Mesendoderm (in vitro differentiated cells): ENCODE data around the gene DNAJC27. TPM values are rescaled to one million over a fixed set of nuclear protein-coding genes. Genes with fewer than 3 reads are reported as not detected.
A peak's percentile ranks its signal among the peaks of the same experiment; 100 is the strongest.
"Not testable (repeated sequence)": the region's sequence is repeated elsewhere in the genome, so short reads cannot be mapped to it uniquely, and the experiment has no call there.

Source experiments
- DNase-seq: peaks from one replicate; pipeline ENCODE4 v3.0.0; 2013
- H2AK5ac ChIP-seq: 2 replicates; pipeline ENCODE4 v1.6.1; 2013; ENCODE audit warnings: low read length, inconsistent platforms
- H2BK120ac ChIP-seq: 2 replicates; pipeline ENCODE4 v1.6.1; 2013; ENCODE audit warnings: low read depth, mild to moderate bottlenecking, low read length, moderate library complexity, mixed read lengths
- H2BK15ac ChIP-seq: replicated peaks from 2 replicates; pipeline ENCODE4 v1.6.1; 2013; ENCODE audit warnings: low read depth, mild to moderate bottlenecking, moderate library complexity
- H2BK5ac ChIP-seq: 2 replicates; pipeline ENCODE4 v1.6.1; 2013; ENCODE audit warnings: low read length, inconsistent platforms
- H3K18ac ChIP-seq: 2 replicates; pipeline ENCODE4 v1.6.1; 2013; ENCODE audit warnings: mild to moderate bottlenecking, low read length, mixed read lengths
- H3K23ac ChIP-seq: one replicate; pipeline ENCODE4 v1.6.1; 2013; ENCODE audit warnings: low read length
- H3K27ac ChIP-seq: 2 replicates; pipeline ENCODE4 v1.5.1; 2013; ENCODE audit warnings: low read depth, mild to moderate bottlenecking, inconsistent platforms, low read length, moderate library complexity
- H3K27me3 ChIP-seq: 2 replicates; pipeline ENCODE4 v1.6.1; 2013; ENCODE audit warnings: low read length, control low read depth, mild to moderate bottlenecking, inconsistent platforms; ENCODE audit not compliant: insufficient read depth, poor library complexity
- H3K36me3 ChIP-seq: 2 replicates; pipeline ENCODE4 v1.6.1; 2013; ENCODE audit warnings: low read length, inconsistent platforms; ENCODE audit not compliant: control insufficient read depth, insufficient read depth
- H3K4ac ChIP-seq: one replicate; pipeline ENCODE4 v1.6.1; 2013; ENCODE audit warnings: low read depth, mild to moderate bottlenecking, low read length, moderate library complexity
- H3K4me1 ChIP-seq: 2 replicates; pipeline ENCODE4 v1.6.1; 2013; ENCODE audit warnings: low read depth, low read length, inconsistent platforms; ENCODE audit not compliant: control insufficient read depth
- H3K4me2 ChIP-seq: 2 replicates; pipeline ENCODE4 v1.6.1; 2013; ENCODE audit warnings: low read length
- H3K4me3 ChIP-seq: 2 replicates; pipeline ENCODE4 v1.5.1; 2013; ENCODE audit warnings: mild to moderate bottlenecking, low read length
- H3K56ac ChIP-seq: one replicate; pipeline ENCODE4 v1.6.1; 2013; ENCODE audit warnings: low read length
- H3K79me1 ChIP-seq: 2 replicates; pipeline ENCODE4 v1.6.1; 2013; ENCODE audit warnings: low read length, inconsistent platforms
- H3K79me2 ChIP-seq: 2 replicates; pipeline ENCODE4 v1.6.1; 2013; ENCODE audit warnings: mild to moderate bottlenecking, low read length; ENCODE audit not compliant: control insufficient read depth, insufficient read depth
- H3K9ac ChIP-seq: 2 replicates; pipeline ENCODE4 v1.6.1; 2013; ENCODE audit warnings: low read length, inconsistent platforms
- H4K5ac ChIP-seq: one replicate; pipeline ENCODE4 v1.6.1; 2013; ENCODE audit warnings: low read length
- H4K8ac ChIP-seq: one replicate; pipeline ENCODE4 v1.6.1; 2013; ENCODE audit warnings: low read depth, mild to moderate bottlenecking, control low read depth, low read length, moderate library complexity
- WGBS: extraction: QIAGEN DNeasy Blood & Tissue Kit; methylation state at CpG from one replicate; pipeline ENCODE4 v1.1.7; 2013; ENCODE audit warnings: low lambda C conversion rate, missing lambda C conversion rate; ENCODE audit not compliant: insufficient coverage; ENCODE audit errors: extremely low coverage; 5-methylcytosine and 5-hydroxymethylcytosine counted together
- polyA plus RNA-seq, 2 experiments: library from polyadenylated mRNA; stranded (reverse); fragments of 200-250 nt; gene quantifications; one replicate each; pipeline ENCODE4 v1.2.3, GENCODE V29; 2013

The DNAJC27 gene
- 1.5 TPM for polyA plus RNA-seq (2013, experiment 1 of 2)
- 1.6 TPM for polyA plus RNA-seq (2013, experiment 2 of 2)

DNA sequence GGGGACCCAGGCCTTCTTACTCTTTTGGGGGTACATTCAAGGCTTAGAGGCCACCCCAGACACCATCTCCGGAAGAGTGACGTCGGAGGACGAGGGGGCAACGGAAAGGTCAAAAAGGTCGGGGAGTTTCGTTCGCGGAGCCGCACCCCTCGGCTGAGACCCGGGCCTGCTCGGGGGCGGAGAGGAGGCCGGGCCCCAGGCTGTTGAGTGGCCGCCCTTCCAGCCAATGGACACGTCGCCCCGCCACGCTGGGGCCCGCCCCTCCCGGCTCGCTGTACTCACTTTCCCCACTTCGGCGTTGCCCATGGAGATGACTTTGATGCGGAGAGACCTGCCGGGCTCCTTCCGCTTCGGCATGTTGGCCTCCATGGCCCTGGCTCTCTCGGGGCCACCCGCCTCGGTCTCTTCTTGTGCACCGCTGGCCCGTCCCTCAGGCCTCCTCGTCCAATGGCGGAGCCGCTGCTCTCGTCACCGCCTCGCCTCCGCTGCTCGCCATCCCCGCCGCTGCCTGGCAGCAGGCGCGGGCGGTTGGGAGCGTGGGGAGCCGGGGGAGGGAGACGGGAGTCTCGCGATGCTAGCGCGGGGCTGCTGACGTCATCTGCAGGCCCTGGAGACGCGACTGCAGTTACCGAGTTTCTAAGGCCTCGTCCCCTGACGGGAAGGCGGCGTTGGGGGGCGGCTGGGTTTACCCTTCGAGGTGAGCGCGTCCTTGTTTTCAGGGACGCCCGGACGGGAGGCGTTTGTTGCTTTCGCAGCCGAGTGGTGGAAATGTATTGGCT lies at the start of gene DNAJC27:
DNAJC27 (minus strand) TSS at position 420 of the 779 bp plus-strand sequence; CDS start at position 369, 51 bp downstream.
- no peak within 1 kb of the TSS for H2BK15ac ChIP-seq
- H3K4ac ChIP-seq, result peak within 1 kb of the TSS; percentile 93
- WGBS, result no CpG with 5 or more reads among the region's 72 CpGs
- H3K27me3 ChIP-seq, result no peaks in the 10 kb centered on the region
- H3K23ac ChIP-seq, result peak within 1 kb of the TSS; percentile 75
- H4K8ac ChIP-seq, result no peak within 1 kb of the TSS
- no peak within 1 kb of the TSS for H2BK120ac ChIP-seq
- no peaks in the 10 kb centered on the region for H3K36me3 ChIP-seq
- peak within 1 kb of the TSS; percentile 51 for H3K18ac ChIP-seq
- peak within 1 kb of the TSS; percentile 65 for H4K5ac ChIP-seq
- H2BK5ac ChIP-seq, result peak within 1 kb of the TSS; percentile 64
- peaks cover 4% of the 10 kb centered on the region for H3K79me2 ChIP-seq
- DNase-seq, result peak; percentile 99
- H3K27ac ChIP-seq, result peak within 1 kb of the TSS; percentile 84
- H3K9ac ChIP-seq, result peak within 1 kb of the TSS; percentile 94
- peak within 1 kb of the TSS; percentile 95 for H3K4me2 ChIP-seq
- peaks cover 6% of the 10 kb centered on the region for H3K79me1 ChIP-seq
- H3K4me3 ChIP-seq, result peak within 1 kb of the TSS; percentile 96
- no peak within 1 kb of the TSS for H2AK5ac ChIP-seq
- peak within 1 kb of the TSS; percentile 97 for H3K56ac ChIP-seq
- peaks cover 2% of the 10 kb centered on the region for H3K4me1 ChIP-seq

DNA sequence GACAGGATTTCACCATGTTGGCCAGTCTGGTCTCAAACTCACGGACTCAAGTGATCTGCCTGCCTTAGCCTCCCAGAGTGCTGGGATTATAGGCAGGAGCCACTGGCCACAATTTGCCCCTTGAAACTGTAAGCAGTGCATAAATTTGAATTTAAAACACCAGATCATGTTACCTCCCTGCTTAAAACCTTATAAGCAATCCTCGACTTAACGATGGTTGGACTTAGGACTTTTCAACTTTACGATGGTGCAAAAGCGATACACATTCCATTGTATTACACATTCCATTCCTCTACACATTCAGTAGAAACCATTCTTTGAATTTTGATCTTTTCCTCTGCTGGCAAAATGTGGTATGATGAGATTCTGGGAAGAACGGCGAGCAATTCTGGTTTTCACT lies 46.9 kb upstream of the DNAJC27 start:
- H3K18ac ChIP-seq, result no peak overlapping the region
- H3K4me3 ChIP-seq, result no peak overlapping the region
- H2BK120ac ChIP-seq, result no peak overlapping the region
- H4K5ac ChIP-seq, result no peak overlapping the region
- H2BK5ac ChIP-seq, result no peak overlapping the region
- no peak overlapping the region for H2BK15ac ChIP-seq
- no peak overlapping the region for H2AK5ac ChIP-seq
- H3K23ac ChIP-seq, result no peak overlapping the region
- no peaks in the 10 kb centered on the region for H3K79me1 ChIP-seq
- no CpG with 5 or more reads among the region's 7 CpGs for whole genome bisulfite sequencing
- no peaks in the 10 kb centered on the region for H3K79me2 ChIP-seq
- H3K56ac ChIP-seq, result no peak overlapping the region
- H3K9ac ChIP-seq, result no peak overlapping the region
- no peaks in the 10 kb centered on the region for H3K36me3 ChIP-seq
- H4K8ac ChIP-seq, result no peak overlapping the region
- no peak for DNase-seq
- no peaks in the 10 kb centered on the region for H3K27me3 ChIP-seq
- H3K4me1 ChIP-seq, result no peaks in the 10 kb centered on the region
- H3K27ac ChIP-seq, result no peak overlapping the region
- no peak overlapping the region for H3K4me2 ChIP-seq
- no peak overlapping the region for H3K4ac ChIP-seq

DNA sequence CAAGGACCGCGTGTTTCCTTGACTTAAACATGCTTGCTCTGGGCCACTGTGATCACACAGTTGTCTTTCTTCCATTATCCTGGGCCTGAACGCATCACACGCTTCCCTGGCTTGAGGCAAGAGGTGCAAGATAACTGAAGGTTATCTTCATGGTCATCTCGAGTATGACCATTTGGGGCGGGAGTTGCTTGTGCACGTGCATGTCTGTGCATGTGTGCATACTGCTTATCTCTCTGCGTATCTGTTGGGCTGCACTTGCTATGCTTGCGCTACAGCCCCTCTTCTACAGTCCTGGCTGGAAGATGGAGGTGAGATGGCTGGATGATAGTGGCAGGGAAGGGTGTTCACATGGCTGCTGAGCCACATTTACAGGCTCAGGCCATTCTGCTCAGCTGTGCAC lies 42.9 kb upstream of the DNAJC27 start:
- H3K36me3 ChIP-seq, result no peaks in the 10 kb centered on the region
- no peak overlapping the region for H3K4ac ChIP-seq
- no peak overlapping the region for H3K9ac ChIP-seq
- WGBS, result no CpG with 5 or more reads among the region's 9 CpGs
- H3K79me1 ChIP-seq, result no peaks in the 10 kb centered on the region
- no peak overlapping the region for H4K5ac ChIP-seq
- H3K18ac ChIP-seq, result no peak overlapping the region
- H3K23ac ChIP-seq, result no peak overlapping the region
- H3K56ac ChIP-seq, result no peak overlapping the region
- no peaks in the 10 kb centered on the region for H3K79me2 ChIP-seq
- no peaks in the 10 kb centered on the region for H3K27me3 ChIP-seq
- H2BK120ac ChIP-seq, result no peak overlapping the region
- H3K4me1 ChIP-seq, result no peaks in the 10 kb centered on the region
- H2BK15ac ChIP-seq, result no peak overlapping the region
- H3K27ac ChIP-seq, result no peak overlapping the region
- no peak overlapping the region for H4K8ac ChIP-seq
- H2AK5ac ChIP-seq, result no peak overlapping the region
- H2BK5ac ChIP-seq, result no peak overlapping the region
- H3K4me2 ChIP-seq, result no peak overlapping the region
- no peak for DNase-seq
- no peak overlapping the region for H3K4me3 ChIP-seq

DNA sequence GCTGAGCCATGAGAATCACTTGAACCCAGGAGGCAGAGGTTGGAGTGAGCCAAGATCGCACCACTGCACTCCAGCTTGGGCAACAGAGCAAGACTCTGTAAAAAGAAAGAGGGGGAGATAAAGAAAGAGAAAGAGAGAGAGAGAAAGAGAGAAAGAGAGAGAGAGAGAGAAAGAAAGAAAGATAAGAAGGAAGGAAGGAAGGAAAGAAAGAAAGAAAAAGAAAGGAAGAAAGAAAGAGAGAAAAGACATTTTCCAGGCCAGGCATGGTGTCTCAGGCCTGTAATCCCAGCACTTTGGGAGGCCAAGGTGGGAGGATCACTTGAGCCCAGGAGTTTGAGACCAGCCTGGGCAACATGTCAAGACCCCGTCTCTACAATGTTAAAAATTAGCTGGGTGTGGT lies 39.6 kb upstream of the DNAJC27 start:
- not testable (repeated sequence) for H3K79me2 ChIP-seq, H3K4me3 ChIP-seq, H2BK120ac ChIP-seq, H3K4me2 ChIP-seq, H3K27ac ChIP-seq, H3K79me1 ChIP-seq, H2BK5ac ChIP-seq, H4K8ac ChIP-seq, H3K56ac ChIP-seq, H2BK15ac ChIP-seq, H3K4me1 ChIP-seq, H2AK5ac ChIP-seq, H3K4ac ChIP-seq, H3K18ac ChIP-seq, H3K23ac ChIP-seq, DNase-seq, H3K36me3 ChIP-seq, H3K27me3 ChIP-seq, H4K5ac ChIP-seq, H3K9ac ChIP-seq
- WGBS, result no CpG with 5 or more reads among the region's 2 CpGs

DNA sequence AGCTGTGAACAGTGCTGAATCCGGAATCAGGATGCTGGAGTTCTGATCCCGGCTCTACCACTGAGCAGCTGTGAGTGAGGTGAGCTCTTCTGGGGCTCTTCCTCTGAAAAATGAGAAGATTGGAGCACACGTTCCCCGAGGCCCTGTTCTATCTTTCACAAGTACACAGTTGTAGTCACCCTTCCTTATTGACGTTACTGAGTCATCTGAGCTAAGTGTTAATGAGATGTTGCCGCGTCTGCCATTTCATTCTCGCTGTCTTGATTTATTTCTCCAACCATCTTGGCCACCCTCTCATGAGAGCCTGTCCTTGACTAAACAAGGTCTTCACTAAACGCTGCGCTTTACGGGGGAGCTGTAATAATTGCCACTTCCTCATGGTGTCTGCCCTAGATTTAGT lies 38.2 kb upstream of the DNAJC27 start:
- H2BK120ac ChIP-seq, result no peak overlapping the region
- no peak overlapping the region for H3K27ac ChIP-seq
- WGBS, result no CpG with 5 or more reads among the region's 11 CpGs
- H3K27me3 ChIP-seq, result no peaks in the 10 kb centered on the region
- no peak overlapping the region for H3K23ac ChIP-seq
- H3K4me3 ChIP-seq, result no peak overlapping the region
- DNase-seq, result no peak
- no peaks in the 10 kb centered on the region for H3K4me1 ChIP-seq
- H4K8ac ChIP-seq, result no peak overlapping the region
- H2AK5ac ChIP-seq, result no peak overlapping the region
- no peak overlapping the region for H3K4me2 ChIP-seq
- H3K18ac ChIP-seq, result no peak overlapping the region
- no peak overlapping the region for H3K56ac ChIP-seq
- H3K4ac ChIP-seq, result no peak overlapping the region
- H2BK5ac ChIP-seq, result no peak overlapping the region
- H4K5ac ChIP-seq, result no peak overlapping the region
- H3K36me3 ChIP-seq, result no peaks in the 10 kb centered on the region
- no peaks in the 10 kb centered on the region for H3K79me1 ChIP-seq
- no peaks in the 10 kb centered on the region for H3K79me2 ChIP-seq
- H3K9ac ChIP-seq, result no peak overlapping the region
- H2BK15ac ChIP-seq, result no peak overlapping the region

DNA sequence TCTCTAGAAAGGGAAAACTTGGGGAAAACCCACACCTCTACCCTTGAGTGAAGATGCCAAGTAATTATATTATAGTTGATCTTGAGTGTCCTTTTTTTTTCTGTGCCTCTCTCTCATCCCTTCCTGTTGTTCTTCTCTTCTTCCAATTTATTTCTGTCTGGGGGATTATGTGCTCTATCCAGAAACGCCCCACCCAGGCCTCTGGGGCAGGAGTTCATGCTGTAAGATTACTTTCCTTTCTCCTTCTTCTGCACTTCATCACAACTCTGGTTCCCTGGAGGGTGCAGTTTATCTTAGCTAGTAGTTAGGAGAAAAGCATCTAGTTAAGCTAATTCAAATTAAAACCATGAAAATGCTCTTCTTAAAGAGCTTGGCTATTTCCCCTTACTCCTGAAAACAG lies 30.3 kb upstream of the DNAJC27 start:
- no peak overlapping the region for H3K4me2 ChIP-seq
- H3K27me3 ChIP-seq, result no peaks in the 10 kb centered on the region
- no peak overlapping the region for H3K4me3 ChIP-seq
- no peak overlapping the region for H3K4ac ChIP-seq
- no CpG with 5 or more reads among the region's 1 CpG for WGBS
- no peaks in the 10 kb centered on the region for H3K79me2 ChIP-seq
- no peak overlapping the region for H3K18ac ChIP-seq
- H3K27ac ChIP-seq, result no peak overlapping the region
- no peaks in the 10 kb centered on the region for H3K79me1 ChIP-seq
- H2AK5ac ChIP-seq, result no peak overlapping the region
- no peak overlapping the region for H3K56ac ChIP-seq
- no peak overlapping the region for H4K8ac ChIP-seq
- DNase-seq, result no peak
- no peak overlapping the region for H2BK5ac ChIP-seq
- H3K9ac ChIP-seq, result no peak overlapping the region
- H3K36me3 ChIP-seq, result no peaks in the 10 kb centered on the region
- H3K23ac ChIP-seq, result no peak overlapping the region
- H3K4me1 ChIP-seq, result no peaks in the 10 kb centered on the region
- no peak overlapping the region for H4K5ac ChIP-seq
- no peak overlapping the region for H2BK15ac ChIP-seq
- no peak overlapping the region for H2BK120ac ChIP-seq
